ENCODE results near the gene TTC31.

GRCh38 chr2:74462786-74463105 is 20.1 kb upstream of the TTC31 start:
- no peak for TF ChIP-seq EZH2phosphoT487 (IDR thresholded peaks at IDR 0.05; ENCODE audit: borderline replicate concordance)
- TF ChIP-seq REST (IDR thresholded peaks at IDR 0.05; ENCODE audit: low read depth): no peak
- TF ChIP-seq POLR2A (IDR thresholded peaks at IDR 0.05; ENCODE audit: borderline replicate concordance, extremely low read depth, insufficient read depth, insufficient read length): no peak
- TF ChIP-seq CTCF (IDR thresholded peaks at IDR 0.05 in 2 of 3, conservative IDR thresholded peaks at IDR 0.05 in 1 of 3; ENCODE audit: borderline replicate concordance in 1 of 3, insufficient read depth in 1 of 3, low read depth in 2 of 3, low read length in 2 of 3): no peak
- no peak for TF ChIP-seq ZNF274 (IDR thresholded peaks at IDR 0.05; ENCODE audit: low read depth, low read length)
- TF ChIP-seq POLR2AphosphoS5 (IDR thresholded peaks at IDR 0.05; ENCODE audit: low read depth, low read length): no peak
- no peak for TF ChIP-seq EGR1 (IDR thresholded peaks at IDR 0.05; ENCODE audit: low read depth)
- TF ChIP-seq EZH2 (IDR thresholded peaks at IDR 0.05): no peak
- no peak for TF ChIP-seq ZFX (IDR thresholded peaks at IDR 0.05)
- TF ChIP-seq ZBTB33 (IDR thresholded peaks at IDR 0.05; ENCODE audit: extremely low read depth, insufficient replicate concordance, low read length): no peak
- TF ChIP-seq YY1 (IDR thresholded peaks at IDR 0.05; ENCODE audit: extremely low read depth, insufficient replicate concordance, low read depth, low read length): no peak
